Globus pallidus (tissue), 1 donor: ENCODE measurements around the gene RHOA.
"Not testable (repeated sequence)": the region's sequence is repeated elsewhere in the genome, so short reads cannot be mapped to it uniquely, and the experiment has no call there.

Experiments used
- DNase-seq: peaks from one replicate; pipeline ENCODE4 v3.0.0-alpha.2; 2015; ENCODE audit warnings: low spot score

Gene RHOA

GRCh38 chr3:49362561-49362960 is 49.2 kb downstream of the RHOA start:
- DNase-seq = no peak

DNA sequence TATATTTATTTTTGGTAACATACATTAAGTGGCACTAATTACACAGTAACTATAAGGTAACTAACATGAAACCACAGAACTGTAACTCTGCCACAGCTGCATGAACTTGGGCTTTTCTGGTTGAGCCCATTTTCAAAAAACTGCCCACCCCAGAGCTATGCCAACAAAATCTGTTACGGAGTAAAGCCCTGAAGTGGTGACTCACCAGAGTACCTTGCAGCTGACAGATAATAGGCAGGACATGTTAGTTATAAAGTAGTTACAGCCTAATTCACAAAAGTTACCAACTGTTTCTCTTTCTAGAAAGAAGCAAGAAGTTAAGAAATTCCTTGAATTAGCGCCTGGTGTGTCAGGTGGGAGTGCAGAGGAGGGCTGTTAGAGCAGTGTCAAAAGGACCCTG is 52.2 kb downstream of the RHOA start:
- no peak for DNase-seq

GRCh38 chr3:49358884-49359225 is 52.9 kb downstream of the RHOA start:
- no peak for DNase-seq

DNA sequence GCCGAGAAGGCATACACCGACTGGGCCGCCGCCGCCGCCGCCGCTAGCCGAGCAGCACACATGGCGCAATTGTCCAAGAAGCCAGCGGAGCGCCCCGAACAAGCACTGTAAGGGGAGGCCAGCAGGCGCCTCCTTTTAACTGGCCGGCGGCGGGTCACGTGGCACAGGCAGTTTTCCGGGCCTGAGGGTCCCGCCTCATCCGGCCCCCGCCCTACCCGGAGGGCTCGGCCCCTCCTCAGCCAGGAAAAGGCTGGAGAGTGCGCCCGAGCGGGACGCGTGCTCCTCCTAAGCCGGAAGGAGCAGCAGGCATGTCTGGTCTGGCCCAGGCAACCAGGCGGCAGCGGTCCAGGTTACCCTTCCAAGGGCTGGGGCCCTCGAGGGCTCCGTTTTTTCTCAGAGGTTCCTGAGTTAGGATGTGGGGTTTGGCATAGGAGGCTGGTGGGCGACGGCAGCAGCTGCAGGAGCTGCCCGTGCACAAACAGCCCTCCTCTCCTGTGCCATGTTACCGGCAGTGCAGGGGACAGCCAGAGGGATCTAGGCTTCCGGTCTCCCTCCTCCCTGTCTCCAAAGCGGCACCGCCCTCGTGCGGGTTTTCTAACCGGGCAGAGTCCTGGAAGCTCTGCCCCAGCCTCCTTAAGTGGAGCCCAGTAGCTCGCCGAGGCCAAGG is 53.4 kb downstream of the RHOA start, which contains the start of gene GPX1:
TSS of gene GPX1 (minus strand) at position 137 of the 667 bp plus-strand sequence. CDS start at position 62, 75 bp downstream.
- DNase-seq = peak; percentile 88

GRCh38 chr3:49357443-49358216 is 54.1 kb downstream of the RHOA start:
- DNase-seq = not testable (repeated sequence)

GRCh38 chr3:49357095-49357442 is 54.7 kb downstream of the RHOA start:
- DNase-seq = not testable (repeated sequence)

GRCh38 chr3:49352890-49353421 is 58.8 kb downstream of the RHOA start:
- DNase-seq = no peak

DNA sequence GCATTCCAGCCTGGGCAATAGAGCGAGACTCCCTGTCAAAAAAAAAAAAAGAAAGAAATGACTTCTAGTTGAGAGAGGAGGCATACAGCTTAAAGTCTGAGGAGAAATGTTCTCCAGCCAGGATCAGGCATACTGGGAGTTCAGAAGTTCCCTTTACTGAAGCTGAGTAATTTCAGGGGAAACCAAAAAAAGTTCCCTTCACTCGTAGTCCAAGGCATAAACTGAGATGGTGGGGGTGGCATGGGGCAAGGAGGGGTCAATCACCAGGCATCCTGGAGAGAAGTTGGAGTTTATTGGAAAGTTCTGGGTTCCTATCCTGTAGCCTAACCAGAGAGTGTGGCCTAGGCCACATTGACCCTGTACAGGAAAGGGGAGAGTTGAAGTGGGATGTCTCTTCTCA is 59.5 kb downstream of the RHOA start:
- DNase-seq = no peak

- DNase-seq = no peak
Measured at GRCh38 chr3:49351521-49352011, 60.2 kb downstream of the RHOA start.

DNA sequence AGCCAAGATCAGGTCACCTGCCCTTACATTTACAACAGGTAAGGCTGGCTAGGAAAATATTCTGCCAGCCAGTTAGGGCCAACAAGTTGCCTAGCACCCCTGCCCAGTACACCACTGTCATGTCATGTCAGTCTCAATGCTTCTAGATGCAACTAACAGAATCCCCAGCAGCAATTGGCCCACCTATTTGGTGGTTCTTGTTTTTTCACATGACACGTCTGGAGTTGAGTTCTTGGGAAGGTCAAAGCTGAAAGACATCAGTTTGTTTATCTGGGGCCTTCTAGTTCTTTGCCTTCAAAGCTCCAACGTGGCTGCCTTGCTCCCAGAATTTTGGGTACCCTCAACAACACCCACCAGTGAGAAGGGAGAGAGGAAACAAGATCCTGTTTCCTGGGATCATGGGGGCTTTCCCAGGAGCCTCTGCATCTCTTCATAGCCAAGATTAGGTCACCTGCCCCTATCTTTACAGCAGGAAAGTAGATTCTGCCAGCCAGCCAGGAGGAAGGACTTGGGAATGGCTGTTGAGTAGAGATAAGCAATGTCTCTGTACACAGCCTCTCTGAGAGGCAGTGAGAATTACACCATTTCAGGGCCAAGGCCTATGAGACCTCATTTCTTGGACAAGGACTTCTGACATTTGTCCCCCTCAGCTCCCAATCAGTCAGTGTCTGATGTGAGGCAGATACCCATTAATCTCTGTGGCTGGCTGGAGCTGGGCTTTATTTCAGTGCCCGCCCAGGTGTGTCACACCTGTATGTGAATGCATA is 62.2 kb downstream of the RHOA start:
- no peak for DNase-seq

- not testable (repeated sequence) for DNase-seq
Measured at GRCh38 chr3:49348361-49348760, 63.4 kb downstream of the RHOA start.

DNA sequence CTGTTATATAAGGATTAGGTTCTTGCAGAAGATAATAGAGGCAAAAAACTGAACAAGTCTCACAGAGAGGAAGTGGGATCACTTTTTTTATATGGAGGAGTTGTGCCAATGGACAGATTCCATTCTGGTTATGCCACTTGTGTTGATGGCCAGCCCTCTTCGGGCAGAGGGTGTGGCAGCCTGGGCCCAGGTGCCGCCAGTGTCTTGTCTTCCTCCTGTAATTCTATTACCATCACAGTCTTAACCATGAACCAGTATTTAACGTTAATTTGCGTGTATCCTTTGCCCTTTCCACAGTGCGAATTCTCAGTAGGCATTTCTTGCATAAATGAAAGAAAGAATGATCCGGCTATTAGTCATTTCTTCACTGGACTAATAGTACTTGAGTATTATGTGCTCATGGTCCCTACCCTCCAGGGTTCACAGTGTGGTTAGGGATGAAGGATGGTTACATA is 65.0 kb downstream of the RHOA start:
- no peak for DNase-seq

GRCh38 chr3:49343163-49343562 is 68.6 kb downstream of the RHOA start:
- DNase-seq = peak; percentile 50

DNA sequence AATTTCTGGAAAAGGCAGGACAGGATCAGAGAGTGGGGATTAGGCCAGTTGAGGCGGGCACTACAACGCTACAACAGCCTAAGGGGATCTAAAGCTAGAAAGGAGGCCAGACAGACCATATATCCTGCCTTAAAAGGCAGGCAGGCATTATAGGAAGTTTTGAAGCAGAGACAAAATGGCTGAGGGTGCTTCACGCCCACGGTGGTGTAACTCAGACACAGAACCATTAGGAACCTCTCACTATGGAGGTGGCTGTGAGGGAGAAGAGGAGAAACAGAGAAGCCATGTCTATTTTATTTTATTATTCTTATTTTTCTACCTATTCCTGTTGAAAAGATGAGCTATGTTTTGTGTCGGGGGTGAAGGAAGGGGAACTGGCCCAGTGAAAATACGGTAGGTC is 69.8 kb downstream of the RHOA start:
- no peak for DNase-seq

GRCh38 chr3:49339941-49340800 is 71.6 kb downstream of the RHOA start, which contains the start of gene USP4:
USP4 (minus strand) TSS chr3:49340053; CDS start chr3:49340024, 29 bp downstream.
- peak; percentile 79 for DNase-seq

GRCh38 chr3:49339581-49339940 is 72.2 kb downstream of the RHOA start:
- no peak for DNase-seq

DNA sequence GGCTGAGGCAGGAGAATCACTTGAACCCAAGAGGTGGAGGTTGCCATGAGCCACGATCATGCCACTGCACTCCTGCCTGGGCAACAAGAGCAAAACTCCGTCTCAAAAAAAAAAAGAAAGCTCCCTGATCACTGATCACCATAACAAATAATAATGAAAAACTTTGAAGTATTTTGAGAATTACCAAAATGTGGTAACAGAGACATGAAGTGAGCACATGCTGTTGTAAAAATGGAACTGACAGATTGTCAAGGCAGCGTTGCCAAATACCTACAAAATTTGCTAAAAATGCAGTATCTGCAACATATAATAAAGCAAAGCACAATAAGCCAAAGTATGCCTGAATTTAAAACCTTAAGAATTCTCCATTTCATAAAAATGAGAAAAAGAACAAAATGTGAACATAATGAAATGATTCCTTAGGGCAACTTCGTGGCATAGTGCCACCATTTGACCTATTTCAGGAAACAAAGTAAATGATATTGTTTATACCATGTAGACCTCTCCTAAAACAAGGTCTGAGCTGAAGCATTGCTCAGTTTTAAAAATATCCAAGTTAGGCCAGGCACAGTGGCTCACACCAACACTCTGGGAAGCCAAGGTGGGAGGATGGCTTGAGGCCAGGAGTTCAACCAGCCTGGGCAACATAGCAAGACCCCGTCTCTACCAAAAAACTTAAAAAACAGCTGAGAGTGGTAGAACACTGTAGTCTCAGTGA is 77.7 kb downstream of the RHOA start:
- no peak for DNase-seq

DNA sequence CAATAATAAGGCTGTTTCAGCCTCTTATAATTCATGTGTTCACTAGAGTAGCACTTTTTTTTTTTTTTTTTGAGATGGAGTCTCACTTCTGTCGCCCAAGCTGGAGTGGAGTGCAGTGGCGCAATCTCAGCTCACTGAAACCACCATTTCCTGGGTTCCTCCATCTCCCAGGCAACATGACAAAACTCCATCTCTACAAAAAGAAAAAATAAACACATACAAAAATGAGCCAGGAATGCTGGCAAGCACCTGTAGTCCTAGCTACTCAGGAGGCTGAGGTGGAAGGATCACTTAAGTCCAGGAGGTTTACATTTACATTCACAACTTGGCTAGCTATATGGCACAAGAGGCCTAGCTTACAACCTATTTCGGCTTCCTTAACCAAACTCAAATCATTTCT is 78.7 kb downstream of the RHOA start:
- DNase-seq = no peak

DNA sequence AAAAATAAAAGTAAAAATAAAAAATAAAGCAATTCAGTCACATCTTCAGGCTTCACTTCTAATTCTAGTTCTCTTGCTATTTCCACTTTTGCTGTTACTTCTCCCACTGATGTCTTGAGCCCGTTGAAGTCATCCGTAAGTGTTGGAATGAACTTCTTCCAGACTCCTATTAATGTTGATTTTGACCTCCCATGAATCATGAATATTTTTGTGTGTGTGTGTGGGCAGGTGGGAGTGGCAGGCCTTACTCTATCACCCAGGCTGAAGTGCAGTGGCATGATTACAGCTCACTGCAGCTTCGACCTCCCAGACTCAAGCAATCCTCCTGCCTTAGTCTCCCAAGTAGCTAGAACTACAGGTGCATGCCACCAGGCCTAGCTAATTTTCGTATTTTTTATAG is 82.6 kb downstream of the RHOA start:
- no peak for DNase-seq

GRCh38 chr3:49328350-49328749 is 83.4 kb downstream of the RHOA start:
- DNase-seq = not testable (repeated sequence)

- no peak for DNase-seq
Measured at GRCh38 chr3:49327485-49327884, 84.3 kb downstream of the RHOA start.
